GM23338 (cell line): ENCODE data around the gene PDCD4. TPM values are rescaled to one million over a fixed set of nuclear protein-coding genes. Genes with fewer than 3 reads are reported as not detected.

ENCODE experiments used
- ATAC-seq: fragments of 200-7000 bp; cut with Tn5 transposase; 3 replicates; pipeline ENCODE4 v1.9.1; 2020
- DNase-seq: peaks from one replicate; pipeline ENCODE4 v3.0.0-alpha.2; 2015; ENCODE audit warnings: low spot score
- H2AFZ ChIP-seq: fragments of 200-600 bp; sonication (generic); 2 replicates; pipeline ENCODE4 v1.8.0; 2016; ENCODE audit warnings: antibody characterized with exemption, mild to moderate bottlenecking, moderate library complexity
- H3F3A ChIP-seq: fragments of 200-600 bp; sonication (generic); replicated peaks from 2 replicates; pipeline ENCODE4 v1.8.0; 2017; ENCODE audit warnings: antibody characterized with exemption, mixed run types, low read depth
- H3K27ac ChIP-seq: fragments of 200-600 bp; sonication (generic); 2 replicates; pipeline ENCODE4 v1.6.1; 2016; ENCODE audit warnings: low read depth
- H3K27me3 ChIP-seq: fragments of 200-600 bp; sonication (generic); 2 replicates; pipeline ENCODE4 v1.8.0; 2016; ENCODE audit warnings: mild to moderate bottlenecking, mixed run types, moderate library complexity; ENCODE audit not compliant: insufficient read depth
- H3K36me3 ChIP-seq: fragments of 200-600 bp; sonication (generic); 2 replicates; pipeline ENCODE4 v1.8.0; 2016; ENCODE audit warnings: mild to moderate bottlenecking; ENCODE audit not compliant: insufficient read depth
- H3K4me1 ChIP-seq: fragments of 200-600 bp; sonication (generic); 2 replicates; pipeline ENCODE4 v1.8.0; 2016; ENCODE audit warnings: mild to moderate bottlenecking, moderate library complexity; ENCODE audit not compliant: insufficient read depth
- H3K4me2 ChIP-seq: fragments of 200-600 bp; sonication (generic); 2 replicates; pipeline ENCODE4 v1.7.1; 2017; ENCODE audit warnings: mixed run types
- H3K4me3 ChIP-seq: fragments of 200-600 bp; sonication (generic); 2 replicates; pipeline ENCODE4 v1.6.1; 2016; ENCODE audit warnings: mixed run types
- H3K79me2 ChIP-seq: fragments of 200-600 bp; sonication (generic); replicated peaks from 2 replicates; pipeline ENCODE4 v1.8.0; 2017; ENCODE audit warnings: mild to moderate bottlenecking; ENCODE audit not compliant: insufficient read depth
- H3K9me2 ChIP-seq: fragments of 200-600 bp; sonication (generic); 2 replicates; pipeline ENCODE4 v1.8.0; 2017; ENCODE audit not compliant: insufficient read depth
- H4K20me1 ChIP-seq: fragments of 200-600 bp; sonication (generic); replicated peaks from 2 replicates; pipeline ENCODE4 v1.8.0; 2017; ENCODE audit warnings: mild to moderate bottlenecking; ENCODE audit not compliant: insufficient read depth
- H3K27ac Mint-ChIP-seq: 2 replicates; pipeline ENCODE4 v1.8.0; 2020; ENCODE audit warnings: inconsistent platforms, mild to moderate bottlenecking, moderate library complexity, mixed read lengths
- H3K27me3 Mint-ChIP-seq: 3 replicates; pipeline ENCODE4 v1.8.0; 2022; ENCODE audit warnings: low read depth, mild to moderate bottlenecking, moderate library complexity, mixed read lengths, inconsistent platforms; ENCODE audit not compliant: insufficient read depth, poor library complexity
- H3K36me3 Mint-ChIP-seq: 3 replicates; pipeline ENCODE4 v1.8.0; 2021; ENCODE audit warnings: low read depth, mild to moderate bottlenecking, inconsistent platforms, moderate library complexity, mixed read lengths
- H3K4me1 Mint-ChIP-seq: 3 replicates; pipeline ENCODE4 v1.8.0; 2020; ENCODE audit warnings: mild to moderate bottlenecking, inconsistent platforms, mixed read lengths
- H3K4me3 Mint-ChIP-seq: 3 replicates; pipeline ENCODE4 v1.8.0; 2021; ENCODE audit warnings: moderate library complexity, mild to moderate bottlenecking, inconsistent platforms, mixed read lengths
- H3K9me3 Mint-ChIP-seq: 3 replicates; pipeline ENCODE4 v1.8.0; 2020; ENCODE audit warnings: moderate library complexity, mild to moderate bottlenecking, inconsistent platforms, mixed read lengths
- CREB1 ChIP-seq: fragments of 250-450 bp; sonication (Bioruptor Pico); IDR thresholded peaks from 2 replicates; pipeline ENCODE4 v1.5.0; 2020; ENCODE audit warnings: low read depth, mild to moderate bottlenecking, moderate library complexity
- CTCF ChIP-seq, 2 experiments: fragments of 200-600 bp in 1 of 2; sonication (generic) in 1 of 2; conservative IDR thresholded peaks; 2 replicates each; pipeline versions ENCODE4 v1.5.1 to v1.6.1; 2016 to 2017; ENCODE audit warnings: antibody characterized with exemption in 2 of 2, low read depth in 2 of 2, mild to moderate bottlenecking in 2 of 2, moderate library complexity in 1 of 2
- ETS1 ChIP-seq: IDR thresholded peaks from 2 replicates; pipeline ENCODE4 v1.6.1; 2016; ENCODE audit warnings: antibody characterized with exemption
- EZH2 ChIP-seq: fragments of 200-600 bp; sonication (generic); IDR thresholded peaks from one replicate; pipeline ENCODE4 v1.8.0; 2017; ENCODE audit warnings: antibody characterized with exemption, mild to moderate bottlenecking, low read depth; ENCODE audit not compliant: unreplicated experiment
- EZH2phosphoT487 ChIP-seq: fragments of 200-600 bp; sonication (generic); IDR thresholded peaks from one replicate; pipeline ENCODE4 v1.8.1; 2018; ENCODE audit warnings: antibody characterized with exemption; ENCODE audit not compliant: unreplicated experiment
- NANOG ChIP-seq: IDR thresholded peaks from 2 replicates; pipeline ENCODE4 v1.6.1; 2016; ENCODE audit warnings: antibody characterized with exemption, borderline replicate concordance
- POLR2AphosphoS5 ChIP-seq: IDR thresholded peaks from 2 replicates; pipeline ENCODE4 v1.6.1; 2016; ENCODE audit warnings: antibody characterized with exemption, low read depth
- REST ChIP-seq: IDR thresholded peaks from one replicate; pipeline ENCODE4 v1.6.1; 2018; ENCODE audit warnings: antibody characterized with exemption; ENCODE audit not compliant: unreplicated experiment
- STAT1 ChIP-seq: IDR thresholded peaks from one replicate; pipeline ENCODE4 v1.6.1; 2016; ENCODE audit warnings: antibody characterized with exemption; ENCODE audit not compliant: unreplicated experiment
- ZNF114 ChIP-seq: fragments of 250-450 bp; sonication (Bioruptor Pico); IDR thresholded peaks from 2 replicates; pipeline ENCODE4 v1.5.0; 2020; ENCODE audit warnings: mild to moderate bottlenecking, moderate library complexity
- ZNF331 ChIP-seq: fragments of 250-450 bp; sonication (Bioruptor Pico); IDR thresholded peaks from 2 replicates; pipeline ENCODE4 v1.5.0; 2020; ENCODE audit warnings: low read depth, mild to moderate bottlenecking, moderate library complexity
- ZNF462 ChIP-seq: fragments of 250-450 bp; sonication (Bioruptor Pico); IDR thresholded peaks from 2 replicates; pipeline ENCODE4 v1.5.0; 2020; ENCODE audit warnings: mild to moderate bottlenecking, moderate library complexity
- polyA plus RNA-seq: library from polyadenylated mRNA; unstranded; fragments of >200 nt; fragmentation: Nextera tagmentation; extraction: Ambion mirVana; gene quantifications from 2 replicates; pipeline ENCODE4 v1.2.1, GENCODE V29; 2016
- total RNA-seq: library from RNA; depleted of rRNA; stranded (reverse); fragments of >200 nt; shearing (Covaris generic); gene quantifications from 2 replicates; pipeline ENCODE4 v1.2.3, GENCODE V29; 2014

The PDCD4 gene
- total and polyA plus RNA-seq, 2 experiments from 2014 or later, result 10.1 to 18.0 TPM

- H3K4me1 Mint-ChIP-seq, result no peaks in the 10 kb centered on the region
- ATAC-seq, result no peak
- H3K79me2 ChIP-seq, result no peaks in the 10 kb centered on the region
- H3K4me3 ChIP-seq, result no peak overlapping the region
- H3K4me1 ChIP-seq, result no peaks in the 10 kb centered on the region
- no peaks in the 10 kb centered on the region for H3F3A ChIP-seq
- H4K20me1 ChIP-seq, result no peaks in the 10 kb centered on the region
- H3K36me3 ChIP-seq, result no peaks in the 10 kb centered on the region
- H3K27me3 ChIP-seq, result no peaks in the 10 kb centered on the region
- H3K36me3 Mint-ChIP-seq, result peaks cover 5% of the 10 kb centered on the region; the same call in 1 of the 3 replicates
- TF ChIP-seq POLR2AphosphoS5, result no peak
- no peak for TF ChIP-seq CREB1
- no peak for TF ChIP-seq ZNF331 (CRISPR knock-in tag)
- TF ChIP-seq ZNF114, result no peak
- no peak for TF ChIP-seq ETS1
- TF ChIP-seq REST, result no peak
- no peak for TF ChIP-seq NANOG
- TF ChIP-seq ZNF462 (CRISPR knock-in tag), result no peak
- TF ChIP-seq EZH2, result no peak
- TF ChIP-seq EZH2phosphoT487, result no peak
- TF ChIP-seq STAT1, result no peak
- TF ChIP-seq CTCF (conservative IDR thresholded peaks at IDR 0.05; ENCODE audit: low read depth in 2 of 2), result no peak
- H2AFZ ChIP-seq, result no peak overlapping the region
- no peak overlapping the region for H3K27ac Mint-ChIP-seq
- H3K27me3 Mint-ChIP-seq, result no peaks in the 10 kb centered on the region
- no peaks in the 10 kb centered on the region for H3K9me2 ChIP-seq
- no peak overlapping the region for H3K4me3 Mint-ChIP-seq
- H3K4me2 ChIP-seq, result no peak overlapping the region
- no peak for DNase-seq
- no peaks in the 10 kb centered on the region for H3K9me3 Mint-ChIP-seq
- H3K27ac ChIP-seq, result no peak overlapping the region
Measured at GRCh38 chr10:110883924-110884323, 12.2 kb downstream of the PDCD4 start.
